K562 (cell line): Measurements from ENCODE around the gene C9orf153. TPM values are rescaled to one million over a fixed set of nuclear protein-coding genes. Genes with fewer than 3 reads are reported as not detected.

Source experiments
- ATAC-seq: fragments of 200-7000 bp; cut with Tn5 transposase; 3 replicates; pipeline ENCODE4 v1.9.1; 2020; ENCODE audit warnings: moderate library complexity
- BruUV-seq: library from RNA; stranded (reverse); fragments of 400-500 nt; replicated peaks from 2 replicates; lab custom pipeline; 2021; lab: Mats Ljungman, UMichigan
- CTCF ChIA-PET: fragments of 300-600 bp; formaldehyde crosslinking; extraction: SDS; loops from one replicate; lab custom pipeline; 2021; ENCODE audit warnings: low intra/inter-chr PET ratio; lab: Yijun Ruan, JAX
- POLR2A ChIA-PET: fragments of 300-600, 350-650 bp; sonication (Branson Sonifier 250); formaldehyde crosslinking; extraction: SDS; loops from one replicate; lab custom pipeline; 2021; ENCODE audit warnings: antibody characterized with exemption, inconsistent platforms; lab: Yijun Ruan, JAX
- DNase-seq, 4 experiments: peaks; one replicate each; pipeline versions ENCODE4 v3.0.0 to v3.0.0-alpha.2; 2011 to 2018; ENCODE audit warnings: low spot score in 3 of 4, mixed read lengths in 3 of 4; ENCODE audit errors: extremely low read depth in 1 of 4
- FAIRE-seq: peaks from 2 replicates; lab custom pipeline; 2011; peaks lifted over from hg19 to GRCh38; lab: Jason Lieb, UNC
- H2AFZ ChIP-seq: 2 replicates; pipeline ENCODE4 v1.6.0; 2011; ENCODE audit warnings: low read depth, low read length, control low read depth, inconsistent platforms
- H3K27ac ChIP-seq: fragments of 200-600 bp; 3 replicates; pipeline ENCODE4 v1.8.0; 2011; ENCODE audit warnings: low read depth, mild to moderate bottlenecking, control low read depth, inconsistent platforms, low read length, moderate library complexity, mixed read lengths; ENCODE audit errors: extremely low read depth
- H3K27me3 ChIP-seq, 2 experiments: fragments of 300-600 bp in 1 of 2; 2 replicates in 1 of 2; 3 replicates in 1 of 2; pipeline versions ENCODE4 v1.6.0 to v1.8.0; 2011; ENCODE audit warnings: inconsistent platforms in 2 of 2, low read length in 2 of 2, mild to moderate bottlenecking in 1 of 2, mixed read lengths in 1 of 2, moderate library complexity in 1 of 2; ENCODE audit not compliant: control insufficient read depth in 2 of 2, insufficient read depth in 2 of 2
- H3K36me3 ChIP-seq: fragments of 300-600 bp; 3 replicates; pipeline ENCODE4 v1.8.0; 2011; ENCODE audit warnings: mild to moderate bottlenecking, low read length, inconsistent platforms; ENCODE audit not compliant: control insufficient read depth, insufficient read depth
- H3K4me1 ChIP-seq, 2 experiments: fragments of 200-600 bp in 1 of 2; replicated peaks in 1 of 2; 2 replicates in 1 of 2; 3 replicates in 1 of 2; pipeline versions ENCODE4 v1.5.1 to v1.8.0; 2011; ENCODE audit warnings: inconsistent platforms in 2 of 2, low read length in 2 of 2, mild to moderate bottlenecking in 1 of 2, mixed read lengths in 1 of 2, moderate library complexity in 1 of 2; ENCODE audit not compliant: control insufficient read depth in 2 of 2, insufficient read depth in 2 of 2
- H3K4me2 ChIP-seq: 2 replicates; pipeline ENCODE4 v1.6.1; 2011; ENCODE audit warnings: low read length, control low read depth, inconsistent platforms, mixed read lengths; ENCODE audit not compliant: insufficient read depth
- H3K4me3 ChIP-seq: fragments of 200-600 bp; sonication (generic), shearing (Covaris generic); 2 replicates; pipeline ENCODE4 v1.5.1; 2016; ENCODE audit warnings: control low read depth, inconsistent platforms
- H3K79me2 ChIP-seq: fragments of 200-600 bp; 3 replicates; pipeline ENCODE4 v1.8.0; 2011; ENCODE audit warnings: low read length, inconsistent platforms; ENCODE audit not compliant: control insufficient read depth, insufficient read depth
- H3K9ac ChIP-seq, 2 experiments: 2 replicates each; pipeline versions ENCODE4 v1.6.0 to v1.6.1; 2011; ENCODE audit warnings: low read depth in 2 of 2, low read length in 2 of 2, control low read depth in 1 of 2, inconsistent platforms in 1 of 2, mild to moderate bottlenecking in 1 of 2, mixed read lengths in 1 of 2; ENCODE audit not compliant: insufficient read depth in 1 of 2
- H3K9me1 ChIP-seq: one replicate; pipeline ENCODE4 v1.6.0; 2011; ENCODE audit warnings: inconsistent platforms, mild to moderate bottlenecking, low read length, moderate library complexity; ENCODE audit not compliant: control insufficient read depth, insufficient read depth
- H3K9me3 ChIP-seq: replicated peaks from 2 replicates; pipeline ENCODE4 v1.5.1; 2011; ENCODE audit warnings: low read depth, low read length, inconsistent platforms; ENCODE audit not compliant: control insufficient read depth, insufficient read depth
- H4K20me1 ChIP-seq: replicated peaks from 2 replicates; pipeline ENCODE4 v1.6.1; 2011; ENCODE audit warnings: low read length, inconsistent platforms, mixed read lengths; ENCODE audit not compliant: control insufficient read depth, insufficient read depth
- FIP1L1 ChIP-seq: fragments of 200-400 bp; formaldehyde crosslinking; IDR thresholded peaks from 2 replicates; pipeline ENCODE4 v1.6.1; 2018; ENCODE audit warnings: mild to moderate bottlenecking, low read depth, low read length; ENCODE audit not compliant: poor library complexity, severe bottlenecking
- KLF10 ChIP-seq: fragments of 250-450 bp; sonication (Bioruptor Pico); IDR thresholded peaks from 2 replicates; pipeline ENCODE4 v1.6.1; 2021; ENCODE audit warnings: matching md5 sums
- MBD2 ChIP-seq: sonication (generic); IDR thresholded peaks from 2 replicates; pipeline ENCODE4 v1.6.1; 2016; ENCODE audit warnings: low read depth, borderline replicate concordance
- MYNN ChIP-seq, 2 experiments: sonication (generic); formaldehyde crosslinking in 1 of 2; IDR thresholded peaks; 2 replicates each; pipeline versions ENCODE4 v1.5.0 to v1.6.1; 2016 to 2020; ENCODE audit warnings: antibody characterized with exemption in 1 of 2, missing genetic modification reagents in 1 of 2
- NCOA6 ChIP-seq: fragments of 450-650 bp; IDR thresholded peaks from 2 replicates; pipeline ENCODE4 v1.6.1; 2017; ENCODE audit warnings: mild to moderate bottlenecking
- NONO ChIP-seq, 2 experiments: fragments of 200-400 bp in 1 of 2; fragments of 450-650 bp in 1 of 2; formaldehyde crosslinking in 1 of 2; IDR thresholded peaks; 2 replicates each; pipeline ENCODE4 v1.6.1; 2017; ENCODE audit warnings: low read depth in 2 of 2, mild to moderate bottlenecking in 2 of 2, moderate library complexity in 2 of 2, low read length in 1 of 2
- ZNF551 ChIP-seq: fragments of 250-450 bp; sonication (Bioruptor Pico); IDR thresholded peaks from 2 replicates; pipeline ENCODE4 v1.5.0; 2021; ENCODE audit warnings: mild to moderate bottlenecking, moderate library complexity
- ZNF780A ChIP-seq: fragments of 250-450 bp; sonication (Bioruptor Pico); IDR thresholded peaks from 2 replicates; pipeline ENCODE4 v1.5.0; 2021; ENCODE audit warnings: mild to moderate bottlenecking
- WGBS: fragments of 100-300 bp; shearing (Covaris generic); methylation state at CpG from one replicate; pipeline ENCODE4 v1.1.6; 2016; ENCODE audit warnings: low coverage, mixed read lengths; ENCODE audit not compliant: insufficient coverage; ENCODE audit errors: missing lambda C conversion rate; 5-methylcytosine and 5-hydroxymethylcytosine counted together
- in situ Hi-C: fragments of 300-500 bp; cut with MboI; formaldehyde crosslinking; loops from 4 replicates; pipeline ENCODE4 v1.15.0; 2018; ENCODE audit warnings: inconsistent platforms, mixed read lengths
- intact Hi-C: fragments of 100-400 bp; cut with micrococcal nuclease; formaldehyde crosslinking; loops from 2 replicates; pipeline ENCODE4 v1.14.2; 2022
- polyA plus RNA-seq, 8 experiments: library from polyadenylated mRNA; depleted of rRNA in 4 of 8; stranded (reverse) in 5 of 8; unstranded in 3 of 8; fragments of >200 nt; fragmentation: Nextera tagmentation in 2 of 8; fragmentation: Illumina TruSeq in 1 of 8; extraction: Ambion mirVana in 2 of 8; extraction: Trizol in 1 of 8; gene quantifications; 2 replicates each; pipeline versions ENCODE4 v1.2.1 to v1.2.3, GENCODE V29; 2011 to 2014; ENCODE audit warnings: inconsistent platforms in 1 of 8, missing spikeins in 1 of 8
- total RNA-seq, 7 experiments: library from RNA; depleted of rRNA in 6 of 7; stranded (reverse); fragments of >200 nt in 6 of 7; fragmentation: Illumina TruSeq in 2 of 7; extraction: Trizol in 2 of 7; gene quantifications; 2 replicates each; pipeline versions ENCODE4 v1.2.1 to v1.2.3, GENCODE V29; 2011 to 2021; ENCODE audit warnings: low replicate concordance in 1 of 7
- TF ChIP-seq, protein P1 (sequence below): sonication (generic); formaldehyde crosslinking; IDR thresholded peaks from 2 replicates; pipeline ENCODE4 v1.8.1; 2022; ENCODE audit warnings: missing genetic modification reagents
- TF ChIP-seq, protein P2 (sequence below): fragments of 250-450 bp; sonication (Bioruptor Pico); IDR thresholded peaks from 2 replicates; pipeline ENCODE4 v1.9.0; 2021; ENCODE audit warnings: mild to moderate bottlenecking
- TF ChIP-seq, protein P3 (sequence below), 2 experiments: fragments of 450-650 bp in 1 of 2; IDR thresholded peaks; 2 replicates each; pipeline ENCODE4 v1.6.1; 2011 to 2017; ENCODE audit warnings: low read depth in 2 of 2, antibody characterized with exemption in 1 of 2, borderline replicate concordance in 1 of 2, low read length in 1 of 2, mild to moderate bottlenecking in 1 of 2, mixed read lengths in 1 of 2; ENCODE audit not compliant: control insufficient read depth in 1 of 2
- TF ChIP-seq, protein P4 (sequence below): sonication (generic); formaldehyde crosslinking; IDR thresholded peaks from 2 replicates; pipeline ENCODE4 v1.8.0; 2023; ENCODE audit warnings: missing genetic modification reagents, mild to moderate bottlenecking, borderline replicate concordance

Gene C9orf153
- total and polyA plus RNA-seq, 9 of the 15 experiments (the other 6 are each of a cell fraction or from before 2014, with no cell fraction given) = 0.07 to 1.2 (median 0.11) TPM; not detected in 5

DNA sequence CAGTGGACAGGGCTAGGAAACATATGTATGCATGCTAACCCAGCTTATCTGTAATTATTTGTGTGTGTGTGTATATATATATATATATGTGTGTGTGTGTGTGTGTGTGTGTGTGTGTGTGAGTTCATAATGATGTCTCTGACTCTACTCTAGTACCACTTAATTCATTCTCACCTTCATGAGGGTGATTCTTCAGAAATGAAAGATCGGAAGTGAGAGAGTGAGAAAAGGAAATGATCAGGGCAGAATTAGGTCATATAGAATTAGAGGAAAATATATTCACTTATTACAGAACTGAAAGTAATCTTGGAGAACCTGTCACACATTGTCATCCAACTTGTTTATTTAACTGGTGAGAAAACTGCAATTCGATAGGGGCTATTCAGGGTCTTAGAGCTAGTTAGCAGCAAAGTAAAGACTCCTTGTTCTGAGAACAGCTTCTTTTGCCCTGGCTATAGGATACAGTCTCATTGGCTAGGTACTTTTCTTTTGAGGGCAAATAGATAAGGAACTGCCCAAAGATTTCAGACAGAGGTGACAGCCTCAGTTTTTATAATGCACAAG, 58.8 kb downstream of the C9orf153 start:
- no peaks in the 10 kb centered on the region for H3K27me3 ChIP-seq
- FAIRE-seq (no peak), ATAC-seq (no peak), DNase-seq (no peak)
- no peak overlapping the region for H3K4me2 ChIP-seq
- no peaks in the 10 kb centered on the region for H3K4me1 ChIP-seq
- H3K36me3 ChIP-seq = no peaks in the 10 kb centered on the region
- no peak overlapping the region for H2AFZ ChIP-seq
- 0% methylated on average over 2 of the region's 2 CpGs for WGBS
- BruUV-seq = no TSS peak
- in situ Hi-C loops = no loop called here
- intact Hi-C loops = no loop called here
- no peak overlapping the region for H3K4me3 ChIP-seq
- H3K9me1 ChIP-seq = no peaks in the 10 kb centered on the region
- no peaks in the 10 kb centered on the region for H4K20me1 ChIP-seq
- no peaks in the 10 kb centered on the region for H3K79me2 ChIP-seq
- no peak for TF ChIP-seq MYNN (IDR thresholded peaks at IDR 0.05)
- TF ChIP-seq MYNN (CRISPR knock-in tag; IDR thresholded peaks at IDR 0.05) = no peak
- no peak for TF ChIP-seq NCOA6
- TF ChIP-seq, protein P1, sequence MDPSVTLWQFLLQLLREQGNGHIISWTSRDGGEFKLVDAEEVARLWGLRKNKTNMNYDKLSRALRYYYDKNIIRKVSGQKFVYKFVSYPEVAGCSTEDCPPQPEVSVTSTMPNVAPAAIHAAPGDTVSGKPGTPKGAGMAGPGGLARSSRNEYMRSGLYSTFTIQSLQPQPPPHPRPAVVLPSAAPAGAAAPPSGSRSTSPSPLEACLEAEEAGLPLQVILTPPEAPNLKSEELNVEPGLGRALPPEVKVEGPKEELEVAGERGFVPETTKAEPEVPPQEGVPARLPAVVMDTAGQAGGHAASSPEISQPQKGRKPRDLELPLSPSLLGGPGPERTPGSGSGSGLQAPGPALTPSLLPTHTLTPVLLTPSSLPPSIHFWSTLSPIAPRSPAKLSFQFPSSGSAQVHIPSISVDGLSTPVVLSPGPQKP (CRISPR knock-in tag) = no peak
- no peak for TF ChIP-seq ZNF780A (CRISPR knock-in tag)
- TF ChIP-seq NONO (IDR thresholded peaks at IDR 0.05; ENCODE audit: low read depth in 2 of 2, low read length in 1 of 2) = no peak
- TF ChIP-seq, protein P2, sequence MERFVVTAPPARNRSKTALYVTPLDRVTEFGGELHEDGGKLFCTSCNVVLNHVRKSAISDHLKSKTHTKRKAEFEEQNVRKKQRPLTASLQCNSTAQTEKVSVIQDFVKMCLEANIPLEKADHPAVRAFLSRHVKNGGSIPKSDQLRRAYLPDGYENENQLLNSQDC (CRISPR knock-in tag) = no peak
- no peak for TF ChIP-seq ZNF551 (CRISPR knock-in tag)
- TF ChIP-seq, protein P3, sequence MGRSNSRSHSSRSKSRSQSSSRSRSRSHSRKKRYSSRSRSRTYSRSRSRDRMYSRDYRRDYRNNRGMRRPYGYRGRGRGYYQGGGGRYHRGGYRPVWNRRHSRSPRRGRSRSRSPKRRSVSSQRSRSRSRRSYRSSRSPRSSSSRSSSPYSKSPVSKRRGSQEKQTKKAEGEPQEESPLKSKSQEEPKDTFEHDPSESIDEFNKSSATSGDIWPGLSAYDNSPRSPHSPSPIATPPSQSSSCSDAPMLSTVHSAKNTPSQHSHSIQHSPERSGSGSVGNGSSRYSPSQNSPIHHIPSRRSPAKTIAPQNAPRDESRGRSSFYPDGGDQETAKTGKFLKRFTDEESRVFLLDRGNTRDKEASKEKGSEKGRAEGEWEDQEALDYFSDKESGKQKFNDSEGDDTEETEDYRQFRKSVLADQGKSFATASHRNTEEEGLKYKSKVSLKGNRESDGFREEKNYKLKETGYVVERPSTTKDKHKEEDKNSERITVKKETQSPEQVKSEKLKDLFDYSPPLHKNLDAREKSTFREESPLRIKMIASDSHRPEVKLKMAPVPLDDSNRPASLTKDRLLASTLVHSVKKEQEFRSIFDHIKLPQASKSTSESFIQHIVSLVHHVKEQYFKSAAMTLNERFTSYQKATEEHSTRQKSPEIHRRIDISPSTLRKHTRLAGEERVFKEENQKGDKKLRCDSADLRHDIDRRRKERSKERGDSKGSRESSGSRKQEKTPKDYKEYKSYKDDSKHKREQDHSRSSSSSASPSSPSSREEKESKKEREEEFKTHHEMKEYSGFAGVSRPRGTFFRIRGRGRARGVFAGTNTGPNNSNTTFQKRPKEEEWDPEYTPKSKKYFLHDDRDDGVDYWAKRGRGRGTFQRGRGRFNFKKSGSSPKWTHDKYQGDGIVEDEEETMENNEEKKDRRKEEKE (IDR thresholded peaks at IDR 0.05; ENCODE audit: borderline replicate concordance in 1 of 2, control insufficient read depth in 1 of 2, low read depth in 2 of 2, low read length in 1 of 2) = no peak
- no peak for TF ChIP-seq KLF10 (CRISPR knock-in tag)
- no peak for TF ChIP-seq MBD2
- no peak for TF ChIP-seq FIP1L1
- TF ChIP-seq, protein P4, sequence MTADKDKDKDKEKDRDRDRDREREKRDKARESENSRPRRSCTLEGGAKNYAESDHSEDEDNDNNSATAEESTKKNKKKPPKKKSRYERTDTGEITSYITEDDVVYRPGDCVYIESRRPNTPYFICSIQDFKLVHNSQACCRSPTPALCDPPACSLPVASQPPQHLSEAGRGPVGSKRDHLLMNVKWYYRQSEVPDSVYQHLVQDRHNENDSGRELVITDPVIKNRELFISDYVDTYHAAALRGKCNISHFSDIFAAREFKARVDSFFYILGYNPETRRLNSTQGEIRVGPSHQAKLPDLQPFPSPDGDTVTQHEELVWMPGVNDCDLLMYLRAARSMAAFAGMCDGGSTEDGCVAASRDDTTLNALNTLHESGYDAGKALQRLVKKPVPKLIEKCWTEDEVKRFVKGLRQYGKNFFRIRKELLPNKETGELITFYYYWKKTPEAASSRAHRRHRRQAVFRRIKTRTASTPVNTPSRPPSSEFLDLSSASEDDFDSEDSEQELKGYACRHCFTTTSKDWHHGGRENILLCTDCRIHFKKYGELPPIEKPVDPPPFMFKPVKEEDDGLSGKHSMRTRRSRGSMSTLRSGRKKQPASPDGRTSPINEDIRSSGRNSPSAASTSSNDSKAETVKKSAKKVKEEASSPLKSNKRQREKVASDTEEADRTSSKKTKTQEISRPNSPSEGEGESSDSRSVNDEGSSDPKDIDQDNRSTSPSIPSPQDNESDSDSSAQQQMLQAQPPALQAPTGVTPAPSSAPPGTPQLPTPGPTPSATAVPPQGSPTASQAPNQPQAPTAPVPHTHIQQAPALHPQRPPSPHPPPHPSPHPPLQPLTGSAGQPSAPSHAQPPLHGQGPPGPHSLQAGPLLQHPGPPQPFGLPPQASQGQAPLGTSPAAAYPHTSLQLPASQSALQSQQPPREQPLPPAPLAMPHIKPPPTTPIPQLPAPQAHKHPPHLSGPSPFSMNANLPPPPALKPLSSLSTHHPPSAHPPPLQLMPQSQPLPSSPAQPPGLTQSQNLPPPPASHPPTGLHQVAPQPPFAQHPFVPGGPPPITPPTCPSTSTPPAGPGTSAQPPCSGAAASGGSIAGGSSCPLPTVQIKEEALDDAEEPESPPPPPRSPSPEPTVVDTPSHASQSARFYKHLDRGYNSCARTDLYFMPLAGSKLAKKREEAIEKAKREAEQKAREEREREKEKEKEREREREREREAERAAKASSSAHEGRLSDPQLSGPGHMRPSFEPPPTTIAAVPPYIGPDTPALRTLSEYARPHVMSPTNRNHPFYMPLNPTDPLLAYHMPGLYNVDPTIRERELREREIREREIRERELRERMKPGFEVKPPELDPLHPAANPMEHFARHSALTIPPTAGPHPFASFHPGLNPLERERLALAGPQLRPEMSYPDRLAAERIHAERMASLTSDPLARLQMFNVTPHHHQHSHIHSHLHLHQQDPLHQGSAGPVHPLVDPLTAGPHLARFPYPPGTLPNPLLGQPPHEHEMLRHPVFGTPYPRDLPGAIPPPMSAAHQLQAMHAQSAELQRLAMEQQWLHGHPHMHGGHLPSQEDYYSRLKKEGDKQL (CRISPR knock-in tag) = no peak
- ChIA-PET POLR2A (no interaction called here), CTCF (no interaction called here)
- H3K27ac ChIP-seq = no peak overlapping the region
- H3K9ac ChIP-seq = no peak overlapping the region
- H3K9me3 ChIP-seq = no peaks in the 10 kb centered on the region
